SIG-M5 treated with dmso at 0.1 percent for 504 hours (cell line): Measurements from ENCODE around the gene C19orf44.
"Not testable (repeated sequence)": the region's sequence is repeated elsewhere in the genome, so short reads cannot be mapped to it uniquely, and the experiment has no call there.

ENCODE experiments used
- DNase-seq: peaks from one replicate; lab custom pipeline; 2025; ENCODE audit not compliant: unreplicated experiment; lab: John Stamatoyannopoulos, UW

C19orf44 gene

DNA sequence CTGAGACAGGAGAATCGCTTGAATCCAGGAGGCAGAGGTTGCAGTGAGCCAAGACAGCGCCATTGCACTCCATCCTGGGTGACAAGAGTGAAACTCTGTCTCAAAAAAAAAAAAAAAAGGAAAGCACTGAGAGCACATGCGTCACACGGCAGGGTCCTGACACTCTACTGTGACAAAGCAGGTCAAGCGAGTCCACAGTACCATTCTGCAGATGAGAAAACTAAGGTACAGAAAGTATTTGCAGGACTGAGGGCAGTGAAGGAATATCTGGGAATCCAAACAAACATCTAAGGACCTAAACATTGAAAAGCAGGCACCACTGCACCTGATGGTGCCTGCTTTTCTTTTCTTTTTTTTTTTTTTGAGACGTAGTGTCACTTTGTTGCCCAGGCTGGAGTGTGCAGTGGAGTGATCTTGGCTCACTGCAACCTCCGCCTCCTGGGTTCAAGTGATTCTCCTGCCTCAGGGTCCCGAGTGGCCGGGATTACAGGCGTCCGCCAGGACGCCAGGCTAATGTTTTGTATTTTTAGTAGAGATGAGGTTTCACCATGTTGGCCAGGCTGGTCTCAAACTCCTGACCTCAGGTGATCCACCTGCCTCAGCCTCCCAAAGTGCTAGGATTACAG is 29.3 kb upstream of the C19orf44 start:
- not testable (repeated sequence) for DNase-seq

GRCh38 chr19:16467581-16467980 is 28.6 kb upstream of the C19orf44 start:
- DNase-seq, result no peak

DNA sequence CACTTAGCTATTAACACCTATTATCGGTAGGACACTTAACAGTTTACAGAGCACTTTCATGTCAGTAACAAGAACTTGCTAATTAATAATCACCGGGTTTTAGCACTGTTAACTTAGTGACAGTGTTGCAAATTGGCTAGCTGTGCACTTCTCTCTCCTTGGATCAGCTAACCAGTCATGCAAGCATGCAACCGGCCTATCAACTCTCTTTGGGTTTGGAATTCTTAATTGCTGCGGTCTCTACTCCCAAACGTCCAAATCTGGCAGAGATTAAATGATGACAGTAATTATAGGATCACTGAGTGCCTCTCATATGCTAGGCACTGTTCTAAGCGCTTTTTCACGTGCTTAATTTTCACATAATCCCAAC is 25.7 kb upstream of the C19orf44 start:
- DNase-seq, result no peak

GRCh38 chr19:16470911-16471811 is 25.0 kb upstream of the C19orf44 start:
- DNase-seq, result no peak

DNA sequence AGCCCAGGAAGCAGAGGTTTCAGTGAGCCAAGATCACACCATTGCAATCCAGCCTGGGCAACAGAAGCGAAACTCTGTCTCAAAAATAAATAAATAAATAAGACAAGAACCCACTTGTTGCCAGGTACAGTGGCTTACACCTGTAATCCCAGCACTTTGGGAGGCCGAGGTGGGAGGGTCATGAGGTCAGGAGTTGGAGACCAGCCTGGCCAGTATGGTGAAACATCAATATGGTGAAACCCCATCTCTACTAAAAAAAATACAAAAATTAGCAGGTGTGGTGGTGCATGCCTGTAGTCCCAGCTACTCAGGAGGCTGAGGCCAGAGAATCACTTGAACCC is 23.7 kb upstream of the C19orf44 start:
- DNase-seq, result not testable (repeated sequence)

DNA sequence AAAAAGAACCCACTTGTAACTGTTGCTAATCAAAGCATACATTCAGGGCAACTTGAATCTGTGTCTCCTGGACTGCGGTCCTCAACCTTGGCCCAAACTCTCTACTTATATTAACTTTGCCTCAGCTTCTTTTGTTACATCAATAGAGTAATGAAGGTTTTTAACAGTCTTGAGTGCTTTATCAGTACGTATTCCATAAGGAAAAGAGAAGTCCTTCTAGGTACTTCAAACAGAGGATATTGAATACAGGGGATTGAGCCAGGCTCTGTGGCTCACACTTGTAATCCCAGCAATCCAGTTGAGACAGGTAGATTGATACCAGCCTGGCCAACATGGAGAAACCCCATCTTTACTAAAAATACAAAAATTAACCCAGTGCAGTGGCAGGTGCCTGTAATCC is 23.2 kb upstream of the C19orf44 start:
- DNase-seq, result no peak

GRCh38 chr19:16473875-16474392 is 22.3 kb upstream of the C19orf44 start:
- peak; percentile 18 for DNase-seq

- no peak for DNase-seq
These were observed 19.8 kb upstream of the C19orf44 start for GRCh38 chr19:16476401-16476800.

GRCh38 chr19:16477311-16477710 is 18.9 kb upstream of the C19orf44 start:
- no peak for DNase-seq

DNA sequence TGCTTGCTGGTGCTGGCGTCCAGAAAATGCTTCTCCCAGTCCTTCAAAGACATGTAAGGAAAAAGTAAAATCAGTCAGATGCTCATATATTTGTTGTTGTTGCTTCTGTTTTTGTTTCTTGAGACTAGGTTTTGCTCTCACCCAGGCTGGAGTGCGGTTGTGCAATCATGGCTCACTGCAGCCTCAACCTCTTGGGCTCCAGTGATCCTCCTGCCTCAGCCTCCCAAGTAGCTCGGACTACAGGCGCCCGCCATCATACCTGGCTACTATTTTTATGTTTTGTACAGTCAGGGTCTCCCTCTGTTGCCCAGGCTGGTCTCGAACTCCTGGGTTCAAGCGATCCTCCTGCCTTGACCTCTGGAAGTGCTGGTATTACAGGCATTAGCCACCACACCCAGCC is 13.4 kb upstream of the C19orf44 start:
- no peak for DNase-seq

DNA sequence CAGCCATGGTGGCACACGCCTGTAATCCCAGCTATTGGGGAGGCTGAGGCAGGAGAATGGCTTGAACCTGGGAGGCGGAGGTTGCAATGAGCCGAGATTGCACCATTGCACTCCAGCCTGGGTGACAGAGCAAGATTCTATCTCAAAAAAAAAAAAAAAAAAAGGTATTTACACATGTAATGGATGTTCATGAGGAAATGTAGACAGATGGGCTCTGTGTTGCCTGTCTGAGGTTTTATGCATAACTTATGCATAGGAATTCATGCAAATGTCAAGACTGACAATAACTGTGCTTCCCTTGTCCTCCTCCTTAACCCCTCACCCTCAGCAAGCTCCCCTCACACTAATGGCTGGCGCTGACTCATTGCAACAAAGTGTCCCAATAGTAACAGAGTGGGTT is 9.7 kb upstream of the C19orf44 start:
- DNase-seq, result not testable (repeated sequence)

GRCh38 chr19:16496613-16496983 is 404 bp downstream of the C19orf44 start:
- DNase-seq, result no peak

DNA sequence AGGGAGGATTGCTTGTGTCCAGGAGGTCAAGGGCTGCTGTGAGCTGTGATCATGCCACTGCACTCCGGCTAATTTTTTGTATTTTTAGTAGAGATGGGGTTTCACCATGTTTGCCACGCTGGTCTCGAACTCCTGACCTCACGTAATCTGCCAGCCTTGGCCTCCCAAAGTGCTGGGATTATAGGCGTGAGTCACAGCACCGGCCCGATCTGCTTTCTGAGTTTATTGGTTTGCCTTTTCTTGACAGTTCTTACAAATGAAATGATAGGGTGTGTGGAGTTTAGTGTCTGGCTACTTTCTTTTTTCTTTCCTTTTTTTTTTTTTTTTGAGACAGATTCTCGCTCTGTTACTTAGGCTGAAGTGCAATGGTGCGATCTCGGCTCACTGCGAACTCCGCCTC is 848 bp downstream of the C19orf44 start:
- no peak for DNase-seq

GRCh38 chr19:16497837-16498236 is 1.6 kb downstream of the C19orf44 start:
- DNase-seq, result no peak

DNA sequence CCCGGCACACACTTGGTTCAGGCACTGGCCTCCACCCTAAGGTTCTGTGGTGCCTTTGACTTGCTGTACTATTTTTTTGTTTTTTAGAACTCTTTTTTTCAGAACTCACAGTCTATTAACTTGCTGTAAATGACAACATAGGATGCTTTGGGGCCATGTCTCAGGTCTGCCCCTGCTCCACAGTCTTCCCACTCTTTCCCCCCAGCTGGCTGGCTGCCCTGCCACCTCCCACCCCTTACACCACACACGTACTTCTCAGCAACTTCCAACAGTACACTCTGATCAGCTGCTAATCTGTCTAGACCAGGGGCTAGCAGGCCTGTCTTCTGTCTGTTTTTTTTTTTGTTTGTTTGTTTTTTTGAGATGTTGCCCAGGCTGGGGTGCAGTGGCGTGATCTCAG is 8.1 kb downstream of the C19orf44 start:
- no peak for DNase-seq

GRCh38 chr19:16506161-16506560 is 10.0 kb downstream of the C19orf44 start:
- not testable (repeated sequence) for DNase-seq

DNA sequence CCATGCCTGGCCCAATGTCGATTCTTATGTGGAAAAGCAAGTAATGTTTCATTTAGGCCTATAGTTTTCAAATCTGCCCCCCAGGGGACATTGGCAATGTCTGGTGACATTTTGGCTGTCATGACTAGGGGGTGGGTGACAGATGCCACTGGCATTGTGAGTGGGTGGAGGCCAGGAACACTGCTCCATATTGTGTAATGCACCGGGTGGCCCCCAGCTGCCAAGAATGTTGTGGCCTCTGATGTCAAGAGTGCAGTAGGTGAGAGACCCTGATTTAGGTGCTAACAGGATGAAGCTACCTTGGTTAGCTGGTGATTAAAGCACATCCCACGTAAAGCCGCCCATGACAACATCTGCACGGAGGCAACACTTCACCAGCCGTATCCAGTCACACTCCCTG is 10.8 kb downstream of the C19orf44 start:
- DNase-seq, result no peak

DNA sequence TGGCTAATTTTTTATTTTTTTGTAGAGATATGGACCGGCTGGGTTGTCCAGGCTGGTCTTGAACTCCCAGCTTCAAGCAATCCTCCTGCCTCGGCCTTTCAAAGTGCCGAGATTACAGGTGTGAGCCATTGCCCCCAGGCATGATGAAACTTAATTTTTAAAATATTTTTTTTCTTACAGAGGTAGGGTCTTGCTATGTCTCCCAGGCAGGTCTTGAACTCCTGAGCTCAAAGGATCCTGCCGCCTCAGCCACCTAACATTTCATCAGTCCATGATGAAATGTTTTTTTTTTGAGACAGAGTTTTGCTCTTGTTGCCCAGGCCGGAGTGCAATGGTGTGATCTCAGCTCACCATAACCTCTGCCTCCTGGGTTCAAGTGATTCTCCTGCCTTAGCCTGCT is 12.4 kb downstream of the C19orf44 start:
- DNase-seq, result no peak

DNA sequence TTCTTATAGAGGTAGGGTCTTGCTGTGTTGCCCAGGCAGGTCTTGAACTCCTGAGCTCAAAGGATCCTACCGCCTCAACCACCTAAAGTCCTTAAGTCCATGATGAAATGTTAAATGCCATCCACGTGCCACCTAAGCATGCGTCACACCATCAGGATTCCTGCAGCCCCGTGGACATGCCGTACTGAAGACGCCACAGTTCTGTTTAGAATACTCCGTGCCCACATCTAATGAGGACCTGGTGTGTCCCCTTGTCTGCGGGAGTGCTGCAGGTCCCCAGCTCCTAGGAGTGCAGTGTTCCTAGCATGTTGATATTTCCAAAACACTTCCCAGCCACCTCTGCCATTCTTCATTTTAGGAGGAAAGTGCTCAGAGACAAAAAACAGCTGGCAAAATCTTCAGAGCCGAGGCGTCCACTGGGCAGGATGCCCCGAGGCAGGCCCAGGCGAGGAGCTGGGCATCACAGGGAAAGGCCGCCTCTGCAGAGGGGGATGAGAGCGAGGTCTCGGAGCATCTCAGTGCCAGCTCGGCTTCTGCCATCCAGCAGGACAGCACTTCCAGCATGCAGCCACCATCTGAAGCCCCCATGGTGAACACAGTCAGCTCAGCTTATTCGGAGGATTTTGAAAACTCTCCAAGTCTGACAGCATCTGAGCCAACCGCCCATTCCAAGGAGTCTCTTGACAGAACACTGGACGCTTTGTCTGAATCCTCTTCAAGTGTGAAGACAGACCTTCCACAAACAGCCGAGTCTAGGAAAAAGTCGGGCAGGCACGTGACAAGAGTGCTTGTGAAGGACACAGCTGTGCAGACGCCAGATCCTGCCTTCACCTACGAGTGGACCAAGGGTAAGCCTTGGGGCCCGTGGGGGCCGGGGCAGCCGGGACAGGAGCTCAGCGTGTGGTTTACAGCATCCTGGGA is 13.2 kb downstream of the C19orf44 start:
- DNase-seq, result no peak

DNA sequence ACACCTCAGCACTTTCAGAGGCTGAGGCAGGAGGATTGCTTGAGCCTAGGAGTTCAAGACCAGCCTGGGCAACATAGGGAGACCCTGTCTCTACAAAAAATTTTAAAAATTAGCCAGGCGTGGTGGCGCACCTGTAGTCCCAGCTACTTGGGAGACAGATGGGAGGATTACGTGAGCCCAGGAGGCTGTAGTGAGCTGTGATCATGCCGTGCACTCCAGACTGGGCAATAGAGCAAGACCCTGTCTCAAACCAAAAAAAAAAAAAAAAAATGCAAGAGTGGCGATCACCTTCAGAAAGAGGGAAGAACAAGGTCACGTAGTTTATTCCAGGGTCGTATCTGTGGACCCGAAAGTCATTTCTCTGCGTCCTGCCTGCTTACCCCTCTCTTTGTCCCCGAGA is 16.4 kb downstream of the C19orf44 start:
- not testable (repeated sequence) for DNase-seq

GRCh38 chr19:16514383-16515019 is 18.3 kb downstream of the C19orf44 start:
- DNase-seq, result no peak
